PC-3 (cell line): Measurements from ENCODE around the gene TMEM45B. TPM values are rescaled to one million over a fixed set of nuclear protein-coding genes. Genes with fewer than 3 reads are reported as not detected.

Experiments used
- ATAC-seq: fragments of 200-7000 bp; cut with Tn5 transposase; 2 replicates; pipeline ENCODE4 v1.9.1; 2020; ENCODE audit warnings: mild to moderate bottlenecking, moderate library complexity
- BruUV-seq: library from RNA; stranded (reverse); fragments of 400-500 nt; replicated peaks from 2 replicates; lab custom pipeline; 2021; lab: Mats Ljungman, UMichigan
- CTCF ChIA-PET: fragments of 300-600 bp; sonication (Branson Sonifier 250); formaldehyde crosslinking; loops from one replicate; lab custom pipeline; 2022; ENCODE audit warnings: antibody characterized with exemption; lab: Charles Lee
- POLR2A ChIA-PET: fragments of 300-600 bp; sonication (Branson Sonifier 250); formaldehyde crosslinking; loops from one replicate; lab custom pipeline; 2022; ENCODE audit warnings: antibody characterized with exemption; ENCODE audit not compliant: unreplicated experiment; lab: Charles Lee
- DNase-seq: peaks from one replicate; pipeline ENCODE4 v3.0.0-alpha.2; 2015
- H2AFZ ChIP-seq: fragments of 300-600 bp; sonication (generic); 2 replicates; pipeline ENCODE4 v1.6.0; 2016; ENCODE audit warnings: antibody characterized with exemption, low read length
- H3F3A ChIP-seq: fragments of 300-600 bp; sonication (generic); one replicate; pipeline ENCODE4 v1.6.0; 2017; ENCODE audit warnings: antibody characterized with exemption, low read length, control low read depth, mild to moderate bottlenecking; ENCODE audit not compliant: unreplicated experiment
- H3K27ac ChIP-seq: fragments of 300-600 bp; sonication (generic); 2 replicates; pipeline ENCODE4 v1.5.1; 2016; ENCODE audit warnings: mild to moderate bottlenecking, low read length
- H3K27me3 ChIP-seq: fragments of 300-600 bp; sonication (generic); 2 replicates; pipeline ENCODE4 v1.6.1; 2016; ENCODE audit warnings: low read length, mixed read lengths
- H3K36me3 ChIP-seq: fragments of 300-600 bp; sonication (generic); 2 replicates; pipeline ENCODE4 v1.6.1; 2016; ENCODE audit warnings: low read depth, mixed run types, low read length, mixed read lengths
- H3K4me1 ChIP-seq: fragments of 300-600 bp; sonication (generic); 2 replicates; pipeline ENCODE4 v1.5.1; 2016; ENCODE audit warnings: low read length; ENCODE audit not compliant: insufficient read depth
- H3K4me2 ChIP-seq: fragments of 300-600 bp; sonication (generic); 2 replicates; pipeline ENCODE4 v1.6.0; 2016; ENCODE audit warnings: low read length
- H3K4me3 ChIP-seq: fragments of 300-600 bp; sonication (generic); 2 replicates; pipeline ENCODE4 v1.5.1; 2016; ENCODE audit warnings: mild to moderate bottlenecking, low read length, mixed read lengths
- H3K79me2 ChIP-seq: fragments of 300-600 bp; sonication (generic); 2 replicates; pipeline ENCODE4 v1.6.1; 2017; ENCODE audit warnings: low read length, mixed read lengths
- H3K9ac ChIP-seq: fragments of 300-600 bp; sonication (generic); 2 replicates; pipeline ENCODE4 v1.6.0; 2016; ENCODE audit warnings: mild to moderate bottlenecking, low read length
- H3K9me2 ChIP-seq: fragments of 300-600 bp; sonication (generic); replicated peaks from 2 replicates; pipeline ENCODE4 v1.6.1; 2016; ENCODE audit warnings: mixed run types, low read length, mixed read lengths
- H3K9me3 ChIP-seq: fragments of 300-600 bp; sonication (generic); 2 replicates; pipeline ENCODE4 v1.6.1; 2016; ENCODE audit warnings: low read length, mixed read lengths
- H4K20me1 ChIP-seq: fragments of 300-600 bp; sonication (generic); 2 replicates; pipeline ENCODE4 v1.6.1; 2016; ENCODE audit warnings: low read length, mixed read lengths
- EZH2 ChIP-seq: fragments of 300-600 bp; sonication (generic); IDR thresholded peaks from one replicate; pipeline ENCODE4 v1.6.1; 2017; ENCODE audit warnings: antibody characterized with exemption, mild to moderate bottlenecking, low read length; ENCODE audit not compliant: unreplicated experiment
- EZH2phosphoT487 ChIP-seq: fragments of 300-600 bp; sonication (generic); IDR thresholded peaks from 2 replicates; pipeline ENCODE4 v1.6.1; 2018; ENCODE audit warnings: mild to moderate bottlenecking, antibody characterized with exemption, low read length, borderline replicate concordance
- intact Hi-C: fragments of 100-400 bp; cut with micrococcal nuclease; formaldehyde crosslinking; loops from 2 replicates; pipeline ENCODE4 v1.9.0; 2023
- total RNA-seq: library from RNA; depleted of rRNA; stranded (reverse); fragments of >200 nt; gene quantifications from 2 replicates; pipeline ENCODE4 v1.2.3, GENCODE V29; 2014
- TF ChIP-seq, protein P1 (sequence below): fragments of 300-600 bp; sonication (generic); conservative IDR thresholded peaks from 2 replicates; pipeline ENCODE4 v1.5.1; 2017; ENCODE audit warnings: antibody characterized with exemption, low read depth, mild to moderate bottlenecking, low read length

Gene TMEM45B
- total RNA-seq, 1 experiment from 2014 or later = 30.4 TPM

DNA sequence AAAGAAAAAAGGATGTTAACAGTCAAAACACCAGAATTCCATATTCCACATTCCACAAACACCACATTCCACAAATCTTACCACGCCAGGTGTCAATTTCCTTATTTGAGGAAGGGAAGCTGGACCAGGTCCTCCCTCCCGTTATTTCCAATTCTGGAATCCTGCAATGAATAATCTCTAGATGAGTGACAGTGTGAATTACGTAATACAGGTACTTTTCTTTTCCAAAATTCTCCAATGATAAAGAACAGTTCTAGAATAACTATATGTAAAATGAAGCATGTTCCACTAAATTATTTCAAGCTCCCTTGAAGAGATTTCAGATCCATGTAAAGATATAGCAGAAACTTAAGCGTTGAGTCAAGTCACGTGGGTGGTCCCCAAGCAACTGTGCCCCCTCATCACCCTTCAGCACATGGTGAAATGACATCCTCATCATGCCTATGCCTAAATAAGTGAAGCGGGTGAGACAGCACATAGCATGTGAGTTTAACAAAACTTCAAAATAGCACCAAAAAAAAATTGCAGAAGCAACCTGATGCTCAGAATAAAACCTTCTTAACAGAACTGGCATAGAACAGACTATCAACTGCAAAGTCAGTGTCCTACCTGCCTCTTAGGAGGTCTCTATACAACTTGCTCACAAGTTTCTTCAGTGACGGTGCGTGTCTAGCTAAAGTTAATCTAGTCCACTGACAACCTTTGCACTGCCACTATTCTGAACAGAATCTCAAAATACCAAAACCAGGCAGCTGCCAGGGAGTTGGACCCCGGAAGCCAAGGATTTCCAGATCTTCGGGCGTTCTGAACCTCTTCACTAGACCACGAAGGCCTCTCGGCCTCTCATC, 78.9 kb downstream of the TMEM45B start:
- Histone ChIP-seq H4K20me1 (peaks cover 13% of the 10 kb centered on the region), H3K27ac (0 out of 2 replicates have a peak overlapping the region, but pooled peaks have one; percentile 21), H3K36me3 (peaks cover 32% of the 10 kb centered on the region), H3F3A (no peaks in the 10 kb centered on the region), H3K9me2 (no peaks in the 10 kb centered on the region), H3K4me2 (peak overlapping the region; percentile 83), H3K4me1 (peaks cover 20% of the 10 kb centered on the region), H3K4me3 (peak overlapping the region; percentile 92), H3K27me3 (no peaks in the 10 kb centered on the region), H3K9me3 (no peaks in the 10 kb centered on the region), H3K79me2 (peaks cover 44% of the 10 kb centered on the region), H3K9ac (peak overlapping the region; percentile 87), H2AFZ (peak overlapping the region; percentile 90)
- ATAC-seq = peak; percentile 12
- BruUV-seq = no TSS peak
- peak; percentile 21 for DNase-seq
- POLR2A ChIA-PET = interaction anchor here (0.6 kb wide), 2 partner anchors 108 to 238 kb away, joined by 3 to 15 read pairs; no protein-coding TSS in a partner anchor
- CTCF ChIA-PET = no interaction called here
- TF ChIP-seq EZH2phosphoT487 = no peak
- TF ChIP-seq, protein P1, sequence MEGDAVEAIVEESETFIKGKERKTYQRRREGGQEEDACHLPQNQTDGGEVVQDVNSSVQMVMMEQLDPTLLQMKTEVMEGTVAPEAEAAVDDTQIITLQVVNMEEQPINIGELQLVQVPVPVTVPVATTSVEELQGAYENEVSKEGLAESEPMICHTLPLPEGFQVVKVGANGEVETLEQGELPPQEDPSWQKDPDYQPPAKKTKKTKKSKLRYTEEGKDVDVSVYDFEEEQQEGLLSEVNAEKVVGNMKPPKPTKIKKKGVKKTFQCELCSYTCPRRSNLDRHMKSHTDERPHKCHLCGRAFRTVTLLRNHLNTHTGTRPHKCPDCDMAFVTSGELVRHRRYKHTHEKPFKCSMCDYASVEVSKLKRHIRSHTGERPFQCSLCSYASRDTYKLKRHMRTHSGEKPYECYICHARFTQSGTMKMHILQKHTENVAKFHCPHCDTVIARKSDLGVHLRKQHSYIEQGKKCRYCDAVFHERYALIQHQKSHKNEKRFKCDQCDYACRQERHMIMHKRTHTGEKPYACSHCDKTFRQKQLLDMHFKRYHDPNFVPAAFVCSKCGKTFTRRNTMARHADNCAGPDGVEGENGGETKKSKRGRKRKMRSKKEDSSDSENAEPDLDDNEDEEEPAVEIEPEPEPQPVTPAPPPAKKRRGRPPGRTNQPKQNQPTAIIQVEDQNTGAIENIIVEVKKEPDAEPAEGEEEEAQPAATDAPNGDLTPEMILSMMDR = no peak
- TF ChIP-seq EZH2 = no peak
- intact Hi-C loops = no loop called here

DNA sequence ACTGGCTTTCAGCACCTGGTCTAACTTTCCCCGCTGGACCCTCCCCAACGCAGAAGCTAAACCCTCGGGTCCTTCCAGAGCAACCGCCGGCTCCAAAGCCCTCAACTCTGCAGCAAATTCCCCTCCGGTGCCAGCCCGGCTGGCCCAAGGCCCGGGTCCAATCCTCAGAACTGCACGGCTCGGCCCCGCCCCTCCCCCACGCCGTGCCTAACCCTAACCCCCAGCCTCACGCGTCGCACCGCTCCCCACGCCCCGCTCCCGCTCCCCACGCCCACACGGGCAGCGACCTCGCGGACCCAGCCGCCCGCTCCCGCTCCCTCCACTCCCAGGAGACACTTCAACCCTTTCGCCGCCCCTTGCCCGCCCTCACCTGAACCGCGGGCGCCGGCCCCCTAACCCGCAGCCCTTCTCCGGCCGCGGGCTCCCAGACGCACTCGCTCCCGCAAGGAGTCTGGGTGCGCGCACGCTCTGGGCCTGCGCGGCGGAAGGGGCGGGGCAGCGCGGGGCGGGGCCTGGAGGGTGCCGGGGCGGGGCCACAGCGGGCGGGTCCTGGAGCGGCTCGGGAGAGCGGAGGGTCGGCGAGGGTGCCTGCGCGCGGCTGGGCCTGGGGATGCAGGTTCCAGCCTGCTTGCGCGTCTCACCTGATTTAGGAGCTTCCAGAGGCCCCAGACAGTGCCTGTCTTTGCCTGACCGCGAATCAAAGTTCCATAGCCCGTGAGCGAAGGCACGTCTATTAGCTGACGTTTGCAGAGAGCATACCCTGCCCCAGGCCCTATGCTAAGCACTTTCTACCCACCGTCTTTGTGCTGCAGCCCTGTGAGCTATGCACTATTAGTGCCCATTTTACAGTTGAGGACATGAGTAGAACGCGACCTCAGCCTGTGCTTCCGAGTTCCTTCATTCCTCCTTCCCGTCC, 79.7 kb downstream of the TMEM45B start, which contains the start of gene NFRKB:
TSS of gene NFRKB (minus strand) at position 453 of the 916 bp plus-strand sequence. CDS start 2,729 bp downstream, outside the sequence.
- Histone ChIP-seq H3K4me1 (peaks cover 20% of the 10 kb centered on the region), H3K27me3 (no peaks in the 10 kb centered on the region), H3K9me2 (no peaks in the 10 kb centered on the region), H4K20me1 (peaks cover 13% of the 10 kb centered on the region), H3K79me2 (peaks cover 44% of the 10 kb centered on the region), H3K4me2 (peak within 1 kb of the TSS; percentile 83), H3K36me3 (peaks cover 25% of the 10 kb centered on the region), H3K27ac (peak within 1 kb of the TSS; percentile 21; the same call in 1 of the 2 replicates), H3K4me3 (peak within 1 kb of the TSS; percentile 92), H3K9me3 (no peaks in the 10 kb centered on the region), H3K9ac (peak within 1 kb of the TSS; percentile 87), H3F3A (no peaks in the 10 kb centered on the region), H2AFZ (peak within 1 kb of the TSS; percentile 90)
- ATAC-seq (peak; percentile 94), DNase-seq (peak; percentile 85)
- TF ChIP-seq EZH2 (no peak), EZH2phosphoT487 (no peak)
- TF ChIP-seq, protein P1 = no peak
- intact Hi-C loops = no loop called here
- CTCF ChIA-PET = no interaction called here
- POLR2A ChIA-PET = interaction anchor here (0.6 kb wide), 3 partner anchors 17 to 237 kb away, joined by 3 to 15 read pairs (median 3); no protein-coding TSS in a partner anchor
- BruUV-seq = no TSS peak
